B cell (primary cell): ENCODE results near the gene VWA1. TPM values are rescaled to one million over a fixed set of nuclear protein-coding genes. Genes with fewer than 3 reads are reported as not detected.

Source experiments
- ATAC-seq: fragments of 200-7000 bp; cut with Tn5 transposase; one replicate; pipeline ENCODE4 v1.10.0; 2021; ENCODE audit warnings: low read depth, mild to moderate bottlenecking, moderate number of reproducible peaks, moderate library complexity
- CTCF ChIA-PET: fragments of 350-600 bp; sonication (Branson Sonifier 250); formaldehyde crosslinking; loops from one replicate; lab custom pipeline; 2021; ENCODE audit warnings: antibody characterized with exemption, inconsistent platforms; lab: Charles Lee
- POLR2A ChIA-PET: fragments of 350-600 bp; sonication (Branson Sonifier 250); formaldehyde crosslinking; loops from one replicate; lab custom pipeline; 2021; ENCODE audit warnings: antibody characterized with exemption; lab: Charles Lee
- DNase-seq: peaks from one replicate; pipeline ENCODE4 v3.0.0; 2013
- H2AFZ ChIP-seq: 2 replicates; pipeline ENCODE4 v1.6.1; 2012; ENCODE audit warnings: mild to moderate bottlenecking, low read depth, low read length; ENCODE audit not compliant: insufficient read depth, poor library complexity, severe bottlenecking
- H3K27ac ChIP-seq, 2 donors: 1 replicate in 1 of 2; 2 replicates in 1 of 2; pipeline ENCODE4 v1.5.1; 2012 to 2013; ENCODE audit warnings: low read length in 2 of 2, mild to moderate bottlenecking in 2 of 2, moderate library complexity in 1 of 2
- H3K27me3 ChIP-seq, 4 experiments: fragments of 200-600 bp in 1 of 4; sonication (generic) in 1 of 4; replicated peaks in 1 of 4; 1 replicate in 2 of 4; 2 replicates in 2 of 4; pipeline versions ENCODE4 v1.6.1 to v1.7.0; 2013 to 2016; ENCODE audit warnings: low read length in 3 of 4, mild to moderate bottlenecking in 2 of 4, mixed read lengths in 1 of 4, moderate library complexity in 1 of 4; ENCODE audit not compliant: insufficient read depth in 4 of 4, control insufficient read depth in 3 of 4; ENCODE audit errors: control extremely low read depth in 1 of 4
- H3K36me3 ChIP-seq, 2 experiments: replicated peaks in 1 of 2; 1 replicate in 1 of 2; 2 replicates in 1 of 2; pipeline versions ENCODE4 v1.6.1 to v1.7.1; 2013; ENCODE audit warnings: low read length in 1 of 2; ENCODE audit not compliant: insufficient read depth in 2 of 2, control insufficient read depth in 1 of 2; ENCODE audit errors: control extremely low read depth in 1 of 2, extremely low read depth in 1 of 2
- H3K4me1 ChIP-seq, 2 donors: fragments of 200-600 bp in 1 of 2; sonication (generic) in 1 of 2; 1 replicate in 1 of 2; 2 replicates in 1 of 2; pipeline versions ENCODE4 v1.5.1 to v1.6.1; 2013 to 2017; ENCODE audit warnings: low read length in 2 of 2; ENCODE audit not compliant: control insufficient read depth in 2 of 2, insufficient read depth in 2 of 2
- H3K4me2 ChIP-seq: replicated peaks from 2 replicates; pipeline ENCODE3; 2012; ENCODE audit warnings: mild to moderate bottlenecking, low read depth, low read length; ENCODE audit not compliant: poor library complexity, severe bottlenecking
- H3K4me3 ChIP-seq, 5 experiments: fragments of 200-600 bp in 1 of 5; sonication (generic) in 1 of 5; 1 replicate in 3 of 5; 2 replicates in 2 of 5; pipeline versions ENCODE4 v1.5.1 to v1.7.0; 2011 to 2016; ENCODE audit warnings: low read length in 4 of 5, mild to moderate bottlenecking in 4 of 5, low read depth in 2 of 5, control low read depth in 1 of 5, moderate library complexity in 1 of 5; ENCODE audit not compliant: insufficient read depth in 1 of 5; ENCODE audit errors: control extremely low read depth in 1 of 5, extremely low read depth in 1 of 5
- H3K79me2 ChIP-seq: fragments of 200-600 bp; sonication (generic); one replicate; pipeline ENCODE4 v1.6.0; 2016; ENCODE audit warnings: low read length; ENCODE audit not compliant: control insufficient read depth, insufficient read depth
- H3K9ac ChIP-seq: fragments of 200-600 bp; sonication (generic); 2 replicates; pipeline ENCODE4 v1.6.1; 2017; ENCODE audit warnings: mild to moderate bottlenecking, low read length, moderate library complexity
- H3K9me3 ChIP-seq, 3 donors: one replicate each; pipeline versions ENCODE4 v1.6.1 to v1.7.1; 2013; ENCODE audit warnings: low read length in 2 of 3; ENCODE audit not compliant: control insufficient read depth in 2 of 3, insufficient read depth in 1 of 3; ENCODE audit errors: control extremely low read depth in 1 of 3
- H4K20me1 ChIP-seq: 2 replicates; pipeline ENCODE4 v1.6.0; 2012; ENCODE audit warnings: mild to moderate bottlenecking, low read length; ENCODE audit not compliant: insufficient read depth, control insufficient read depth, poor library complexity, severe bottlenecking
- H3K27ac Mint-ChIP-seq: one replicate; pipeline ENCODE4 v1.8.0; 2021; ENCODE audit warnings: mixed read lengths
- H3K27me3 Mint-ChIP-seq: one replicate; pipeline ENCODE4 v1.8.0; 2021; ENCODE audit warnings: mixed read lengths
- H3K4me1 Mint-ChIP-seq: one replicate; pipeline ENCODE4 v1.8.0; 2021; ENCODE audit warnings: mixed read lengths
- H3K4me3 Mint-ChIP-seq: one replicate; pipeline ENCODE4 v1.8.0; 2021; ENCODE audit warnings: mixed read lengths
- H3K9me3 Mint-ChIP-seq: one replicate; pipeline ENCODE4 v1.8.0; 2022; ENCODE audit warnings: mixed read lengths; ENCODE audit not compliant: insufficient read depth
- CTCF ChIP-seq: fragments of 200-600 bp; IDR thresholded peaks from one replicate; pipeline ENCODE4 v1.8.0; 2022; ENCODE audit warnings: antibody characterized with exemption, mild to moderate bottlenecking
- EZH2 ChIP-seq: IDR thresholded peaks from 2 replicates; pipeline ENCODE4 v1.6.1; 2012; ENCODE audit warnings: borderline replicate concordance, low read depth, mild to moderate bottlenecking, moderate library complexity, low read length; ENCODE audit not compliant: insufficient read depth, poor library complexity, severe bottlenecking
- WGBS: methylation state at CpG from one replicate; pipeline ENCODE4 v1.1.5; 2013; ENCODE audit warnings: missing lambda C conversion rate; ENCODE audit not compliant: insufficient coverage; 5-methylcytosine and 5-hydroxymethylcytosine counted together
- intact Hi-C: fragments of 100-400 bp; cut with micrococcal nuclease; formaldehyde crosslinking; loops from one replicate; pipeline ENCODE4 v1.10.0; 2022
- polyA plus RNA-seq: library from polyadenylated mRNA; depleted of rRNA; stranded (reverse); fragments of >200 nt; gene quantifications from 2 replicates; pipeline ENCODE4 v1.2.3, GENCODE V29; 2012
- total RNA-seq, 2 donors: library from RNA; stranded (reverse); fragments of 120-200 nt in 1 of 2; gene quantifications; 1 replicate in 1 of 2; 2 replicates in 1 of 2; pipeline versions ENCODE4 v1.2.3 to v1.2.4, GENCODE V29; 2013 to 2022

Gene VWA1
- total and polyA plus RNA-seq, 2 donors (not counting 1 experiment from before 2014, with no cell fraction given): 0.09 TPM; not detected in 1

DNA sequence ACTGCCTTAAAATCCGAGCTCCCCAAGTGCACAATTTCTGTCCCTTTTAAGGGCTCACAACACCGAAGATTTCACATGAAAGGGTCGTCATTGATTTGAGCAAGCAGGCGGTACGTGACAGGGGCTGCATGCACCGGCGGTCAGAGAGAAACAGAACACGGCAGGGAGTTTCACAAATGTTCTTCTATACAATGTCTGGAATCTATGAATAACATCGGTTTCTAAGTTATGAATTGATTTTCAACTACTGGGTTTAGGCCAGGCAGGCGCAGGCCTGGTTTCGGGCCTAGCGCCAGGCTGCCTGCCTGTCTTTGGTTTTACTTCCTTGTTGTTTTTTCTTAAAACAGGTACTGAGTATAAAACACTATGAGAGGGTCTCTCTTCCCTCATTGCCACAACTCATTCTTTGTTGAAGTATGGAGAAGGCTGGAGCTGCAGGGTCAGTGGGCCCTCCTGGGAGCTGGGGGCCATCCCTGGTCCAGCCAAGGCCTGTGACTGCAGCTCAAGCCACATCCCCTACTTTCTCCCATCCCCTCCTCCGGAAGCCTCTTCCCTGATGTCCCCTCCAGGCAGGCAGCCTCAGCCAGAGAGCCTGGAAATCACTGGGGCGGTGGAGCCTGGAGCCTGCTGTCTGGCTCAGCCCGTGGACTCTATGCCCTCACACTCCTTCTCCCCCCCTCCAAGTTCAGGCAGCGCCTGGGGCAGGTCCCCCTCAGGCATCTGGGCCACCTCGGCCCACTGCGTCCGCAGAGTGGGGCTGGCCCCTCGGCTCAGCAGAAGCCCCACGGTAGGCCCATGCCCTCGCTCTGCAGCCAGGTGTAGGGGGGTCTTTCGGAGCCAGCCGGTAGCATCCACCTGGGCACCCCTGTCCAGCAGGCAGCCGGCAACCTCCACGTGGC is 16.8 kb upstream of the VWA1 start:
- H3K4me1 Mint-ChIP-seq: peaks cover 5% of the 10 kb centered on the region
- CTCF ChIA-PET: no interaction called here
- H3K27me3 ChIP-seq: peaks cover 0 to 26% (median 6%) of the 10 kb centered on the region in 4 experiments
- peak; percentile 13 for DNase-seq
- peak overlapping the region; percentile 22 for H2AFZ ChIP-seq
- POLR2A ChIA-PET: no interaction called here
- no peaks in the 10 kb centered on the region for H3K4me1 ChIP-seq
- no peaks in the 10 kb centered on the region for H3K36me3 ChIP-seq
- H3K4me3 Mint-ChIP-seq: no peak overlapping the region
- no peaks in the 10 kb centered on the region for H3K79me2 ChIP-seq
- peaks cover 13% of the 10 kb centered on the region for H3K27me3 Mint-ChIP-seq
- WGBS: 92% methylated on average over 16 of the region's 26 CpGs
- no peak overlapping the region for H3K4me2 ChIP-seq
- no peak overlapping the region for H3K4me3 ChIP-seq
- no peak overlapping the region for H3K9ac ChIP-seq
- H3K27ac Mint-ChIP-seq: peak overlapping the region; percentile 6
- peaks cover 0 to 5% (median 0%) of the 10 kb centered on the region in 3 donors for H3K9me3 ChIP-seq
- no peak for ATAC-seq
- intact Hi-C loops: no loop called here
- H3K27ac ChIP-seq: no peak overlapping the region
- no peaks in the 10 kb centered on the region for H4K20me1 ChIP-seq
- no peaks in the 10 kb centered on the region for H3K9me3 Mint-ChIP-seq
- TF ChIP-seq CTCF: no peak
- TF ChIP-seq EZH2: no peak

DNA sequence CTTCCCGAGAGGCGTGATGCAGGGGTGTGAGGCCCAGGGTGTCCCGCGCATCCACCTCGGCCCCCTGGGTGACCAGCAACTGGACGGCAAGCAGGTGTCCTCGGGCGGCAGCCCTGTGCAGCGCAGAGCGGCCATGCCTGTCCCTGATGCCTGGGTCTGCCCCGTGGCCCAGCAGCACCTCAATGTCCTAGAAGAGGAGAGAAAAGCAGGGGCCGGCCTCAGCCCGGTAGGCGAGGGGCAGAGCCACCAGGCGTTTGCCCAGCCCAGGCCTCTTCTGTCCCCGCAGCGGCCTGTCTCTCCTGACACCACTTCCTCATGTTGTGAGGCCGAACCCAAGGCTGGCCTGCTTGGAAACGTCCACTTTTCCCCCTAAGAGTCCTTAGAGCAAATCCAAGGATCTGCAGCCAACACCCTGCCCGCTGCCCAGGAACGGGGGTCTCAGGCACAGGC is 16.1 kb upstream of the VWA1 start:
- Histone ChIP-seq H3K36me3 (no peaks in the 10 kb centered on the region), H3K9ac (no peak overlapping the region), H3K9me3 (peaks cover 0 to 5% (median 0%) of the 10 kb centered on the region in 3 donors), H3K4me2 (peak overlapping the region; percentile 25), H3K27me3 (peaks cover 0 to 26% (median 6%) of the 10 kb centered on the region in 4 experiments), H3K4me3 (no peak overlapping the region), H3K4me1 (no peaks in the 10 kb centered on the region), H2AFZ (no peak overlapping the region), H4K20me1 (no peaks in the 10 kb centered on the region), H3K79me2 (no peaks in the 10 kb centered on the region), H3K27ac (no peak overlapping the region)
- TF ChIP-seq EZH2 (no peak), CTCF (no peak)
- DNase-seq: no peak
- H3K9me3 Mint-ChIP-seq: no peaks in the 10 kb centered on the region
- CTCF ChIA-PET: no interaction called here
- peaks cover 5% of the 10 kb centered on the region for H3K4me1 Mint-ChIP-seq
- no peak for ATAC-seq
- no peak overlapping the region for H3K27ac Mint-ChIP-seq
- H3K4me3 Mint-ChIP-seq: no peak overlapping the region
- peaks cover 13% of the 10 kb centered on the region for H3K27me3 Mint-ChIP-seq
- POLR2A ChIA-PET: no interaction called here
- 96% methylated on average over 21 of the region's 21 CpGs for WGBS
- intact Hi-C loops: no loop called here
